WI38 (cell line): ENCODE measurements around the gene NFATC2.

Experiments used
- H3K4me3 ChIP-seq: 2 replicates; pipeline ENCODE4 v1.5.1; 2011; ENCODE audit warnings: low read depth, mild to moderate bottlenecking, control low read depth, low read length
- TF ChIP-seq, protein P1 (sequence below): IDR thresholded peaks from 2 replicates; pipeline ENCODE4 v1.5.1; 2012; ENCODE audit warnings: low read depth, mild to moderate bottlenecking, control low read depth, low read length

NFATC2 gene

DNA sequence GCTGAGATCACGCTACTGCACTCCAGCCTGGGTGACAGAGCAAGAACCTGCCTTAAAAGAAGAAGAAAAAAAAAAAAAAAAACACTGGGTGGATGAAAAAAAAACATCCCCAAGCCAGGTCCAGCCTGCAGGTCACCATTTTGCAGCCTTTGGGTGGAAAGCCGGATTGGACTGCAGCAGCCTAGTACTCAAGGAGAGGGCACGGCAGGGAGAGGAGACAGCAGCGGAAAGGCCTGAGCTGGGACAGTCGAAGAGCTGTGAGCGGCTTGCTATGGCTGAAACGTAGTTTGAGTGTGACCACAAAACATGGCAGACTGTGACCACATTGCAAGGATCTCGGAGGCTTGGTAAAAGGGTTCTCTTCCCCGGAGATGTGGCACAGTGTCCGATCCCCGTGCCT is 173.0 kb downstream of the NFATC2 start:
- TF ChIP-seq, protein P1, sequence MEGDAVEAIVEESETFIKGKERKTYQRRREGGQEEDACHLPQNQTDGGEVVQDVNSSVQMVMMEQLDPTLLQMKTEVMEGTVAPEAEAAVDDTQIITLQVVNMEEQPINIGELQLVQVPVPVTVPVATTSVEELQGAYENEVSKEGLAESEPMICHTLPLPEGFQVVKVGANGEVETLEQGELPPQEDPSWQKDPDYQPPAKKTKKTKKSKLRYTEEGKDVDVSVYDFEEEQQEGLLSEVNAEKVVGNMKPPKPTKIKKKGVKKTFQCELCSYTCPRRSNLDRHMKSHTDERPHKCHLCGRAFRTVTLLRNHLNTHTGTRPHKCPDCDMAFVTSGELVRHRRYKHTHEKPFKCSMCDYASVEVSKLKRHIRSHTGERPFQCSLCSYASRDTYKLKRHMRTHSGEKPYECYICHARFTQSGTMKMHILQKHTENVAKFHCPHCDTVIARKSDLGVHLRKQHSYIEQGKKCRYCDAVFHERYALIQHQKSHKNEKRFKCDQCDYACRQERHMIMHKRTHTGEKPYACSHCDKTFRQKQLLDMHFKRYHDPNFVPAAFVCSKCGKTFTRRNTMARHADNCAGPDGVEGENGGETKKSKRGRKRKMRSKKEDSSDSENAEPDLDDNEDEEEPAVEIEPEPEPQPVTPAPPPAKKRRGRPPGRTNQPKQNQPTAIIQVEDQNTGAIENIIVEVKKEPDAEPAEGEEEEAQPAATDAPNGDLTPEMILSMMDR, result no peak
- no peak overlapping the region for H3K4me3 ChIP-seq

DNA sequence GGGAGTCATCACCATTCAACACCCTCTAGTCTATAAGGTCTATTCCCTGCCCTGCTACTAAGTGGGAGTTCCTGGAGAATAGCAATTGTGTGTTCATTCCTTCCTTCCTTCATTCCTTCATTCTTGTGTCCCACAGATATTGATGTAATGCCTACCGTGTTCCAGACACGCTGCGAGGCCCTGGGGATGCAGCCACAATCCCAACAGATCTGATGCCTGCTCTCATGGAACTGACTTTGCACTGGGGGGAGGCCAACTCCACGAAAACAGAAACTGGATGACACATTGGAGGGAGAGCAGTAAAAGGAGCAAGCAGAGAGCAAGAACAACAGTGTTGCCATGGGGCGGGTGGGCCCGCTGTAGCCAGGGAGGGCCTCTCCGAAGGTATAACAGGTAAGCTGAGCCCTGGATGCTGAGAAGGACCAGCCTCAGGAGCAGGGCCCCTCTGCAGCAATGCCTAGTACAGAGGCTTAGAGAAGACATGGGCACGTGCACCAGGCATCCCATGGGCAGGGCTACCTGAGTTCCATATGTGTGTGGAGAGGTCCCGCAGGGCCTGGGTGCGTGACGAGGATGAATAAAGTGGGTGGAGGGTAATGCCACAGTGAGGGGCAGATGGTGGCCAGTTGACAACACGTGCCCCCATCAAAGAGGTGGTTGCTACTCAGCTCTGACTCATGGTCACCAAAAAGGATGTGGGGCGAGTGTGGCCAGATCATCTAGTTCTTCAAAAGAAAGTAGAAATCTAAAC is 173.9 kb downstream of the NFATC2 start:
- TF ChIP-seq, protein P1, result no peak

DNA sequence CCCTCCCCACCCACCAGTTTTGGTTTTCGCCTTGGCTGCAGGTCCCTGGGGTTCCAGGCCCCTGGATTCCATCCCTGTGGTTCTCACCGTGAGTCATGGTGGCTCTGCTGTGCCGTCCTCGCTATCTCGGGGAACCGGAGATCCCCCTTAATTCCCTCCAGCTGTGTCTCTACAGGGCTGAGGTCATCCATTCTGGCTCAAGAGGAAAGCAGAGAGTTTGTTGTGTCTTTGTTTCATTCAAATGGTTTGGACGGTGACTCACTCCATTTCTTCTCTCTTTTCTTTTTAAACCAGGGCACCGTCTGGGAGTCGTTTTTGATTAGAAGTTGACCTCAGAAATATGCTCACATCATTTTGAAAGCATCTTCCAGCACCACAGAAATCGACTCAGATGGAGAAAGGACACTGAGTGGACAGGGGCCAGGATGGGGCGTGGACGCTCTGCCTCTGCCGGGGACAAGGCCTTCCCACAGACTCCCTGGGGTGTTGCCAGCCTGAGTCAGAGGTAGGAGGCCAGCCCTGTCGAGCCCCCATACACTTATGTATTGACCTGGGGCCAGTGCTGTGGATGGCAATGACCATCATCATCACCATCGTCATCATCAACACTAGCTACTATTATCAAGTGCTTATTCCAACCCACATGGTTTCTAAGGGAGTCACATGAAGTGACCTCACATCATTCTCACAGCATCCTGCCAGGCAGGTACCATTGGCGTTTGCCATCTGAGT is 176.2 kb downstream of the NFATC2 start:
- no peak overlapping the region for H3K4me3 ChIP-seq
- TF ChIP-seq, protein P1, result no peak

More for the DNA sequence above, 173.9 kb downstream of the NFATC2 start:
- H3K4me3 ChIP-seq, result no peak overlapping the region

DNA sequence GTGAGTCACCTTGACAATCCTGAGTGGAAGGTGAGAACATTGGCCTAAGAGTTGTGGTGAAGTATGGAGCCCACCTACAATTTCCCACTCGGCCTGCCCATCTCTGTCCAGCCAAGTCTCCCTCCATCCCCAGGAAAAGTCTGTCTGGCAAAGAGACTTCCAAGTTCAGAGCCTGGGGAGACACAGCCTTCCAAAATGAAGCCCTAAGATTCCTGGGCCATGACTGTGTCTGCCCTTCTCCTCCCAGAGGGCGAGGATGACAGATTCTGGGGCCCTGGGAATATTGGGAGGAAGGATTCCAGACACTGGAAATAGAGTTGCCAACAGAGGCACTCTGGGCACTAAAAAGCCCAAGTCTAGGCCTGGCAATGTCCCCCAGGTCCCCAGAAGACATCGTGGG is 176.8 kb downstream of the NFATC2 start:
- no peak overlapping the region for H3K4me3 ChIP-seq
- TF ChIP-seq, protein P1, result no peak

DNA sequence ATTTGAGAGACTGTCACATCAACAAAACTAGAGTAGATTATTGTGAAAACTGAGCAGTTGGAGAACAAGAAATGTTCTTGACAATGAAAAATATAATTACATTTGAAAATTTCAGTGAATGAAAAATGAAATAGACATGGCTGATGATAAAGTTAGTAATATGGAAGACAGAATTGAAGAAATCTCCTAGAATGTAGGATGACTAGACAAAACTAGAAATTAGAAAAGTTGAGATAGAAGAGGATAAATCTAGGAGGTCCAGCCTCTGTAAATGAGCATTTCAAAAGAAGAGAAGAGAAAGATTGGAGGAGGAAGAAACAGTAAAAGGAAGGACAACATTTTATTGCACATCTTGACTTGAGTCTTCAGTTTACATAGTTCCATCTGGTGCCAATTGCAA is 178.7 kb downstream of the NFATC2 start:
- TF ChIP-seq, protein P1, result no peak

DNA sequence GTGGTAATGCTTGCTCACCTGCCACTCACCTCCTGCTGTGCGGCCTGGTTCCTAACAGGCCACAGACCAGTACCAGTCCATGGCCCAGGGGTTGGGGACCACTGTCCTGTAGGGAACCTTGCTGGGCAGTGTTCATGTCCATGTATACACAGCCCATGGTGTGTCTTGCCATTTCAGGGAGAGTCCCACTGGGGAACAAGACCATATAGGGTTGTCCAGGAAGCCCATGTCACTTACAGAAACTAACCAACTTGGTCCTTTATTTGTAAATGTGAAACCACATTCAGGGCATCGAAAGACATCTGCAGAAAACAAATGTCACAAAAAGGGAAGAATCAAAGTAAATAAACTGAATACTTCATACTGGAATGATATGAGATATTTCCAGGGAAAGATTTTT is 179.1 kb downstream of the NFATC2 start:
- TF ChIP-seq, protein P1, result no peak
- H3K4me3 ChIP-seq, result no peak overlapping the region

More for the DNA sequence above, 178.7 kb downstream of the NFATC2 start:
- H3K4me3 ChIP-seq, result no peak overlapping the region

DNA sequence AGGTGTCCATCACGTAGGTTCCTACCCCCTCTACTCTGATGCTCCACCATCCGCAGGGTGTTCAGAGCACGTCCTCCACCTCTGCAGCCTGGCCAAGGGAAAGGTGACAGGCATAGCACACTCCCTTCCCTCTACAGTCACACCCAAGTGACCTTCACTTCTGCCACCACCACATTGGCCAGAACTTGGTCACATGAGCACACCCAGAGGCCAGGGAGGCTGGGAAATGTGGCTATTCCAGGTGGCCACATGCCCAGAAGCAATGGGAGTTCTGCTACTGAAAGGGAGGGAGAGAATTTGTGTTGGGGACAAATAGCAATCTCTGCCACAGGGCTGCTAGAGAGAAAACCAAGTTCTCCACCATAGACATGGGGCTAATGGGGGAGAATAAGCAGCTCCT is 180.3 kb downstream of the NFATC2 start:
- no peak overlapping the region for H3K4me3 ChIP-seq
- TF ChIP-seq, protein P1, result no peak
